SHP77 (cell line): Measurements from ENCODE around the gene NPLOC4.

ENCODE experiments used
- DNase-seq, 2 experiments: peaks; one replicate each; lab custom pipeline; 2025; lab: John Stamatoyannopoulos, UW

The NPLOC4 gene

GRCh38 chr17:81547614-81547982 lies 89.3 kb downstream of the NPLOC4 start:
- DNase-seq = no peak

GRCh38 chr17:81546906-81547613 lies 89.9 kb downstream of the NPLOC4 start:
- DNase-seq = no peak

- DNase-seq = no peak
Observed at GRCh38 chr17:81545160-81545949, 91.6 kb downstream of the NPLOC4 start.

- DNase-seq = no peak
Observed at GRCh38 chr17:81544281-81544974, 92.5 kb downstream of the NPLOC4 start.

GRCh38 chr17:81543756-81544155 lies 93.2 kb downstream of the NPLOC4 start:
- DNase-seq = no peak

- DNase-seq = no peak
Observed at GRCh38 chr17:81543339-81543675, 93.6 kb downstream of the NPLOC4 start.

- no peak for DNase-seq
Observed at GRCh38 chr17:81542431-81543338, 94.2 kb downstream of the NPLOC4 start.

- DNase-seq = no peak
Observed at GRCh38 chr17:81541123-81541522, 95.8 kb downstream of the NPLOC4 start.

- no peak for DNase-seq
Observed at GRCh38 chr17:81540676-81541027, 96.3 kb downstream of the NPLOC4 start.

- DNase-seq = no peak
Observed at GRCh38 chr17:81539961-81540675, 96.8 kb downstream of the NPLOC4 start.

GRCh38 chr17:81539571-81539900 lies 97.4 kb downstream of the NPLOC4 start:
- DNase-seq = no peak

- no peak for DNase-seq
Observed at GRCh38 chr17:81538651-81539570, 98.0 kb downstream of the NPLOC4 start.

GRCh38 chr17:81537856-81538555 lies 98.9 kb downstream of the NPLOC4 start:
- DNase-seq = peak; percentile 76 to 89

- DNase-seq = peak; percentile 52 to 84
Observed at GRCh38 chr17:81537343-81537855, 99.5 kb downstream of the NPLOC4 start.

- no peak for DNase-seq
Observed at GRCh38 chr17:81536299-81537290, 100.3 kb downstream of the NPLOC4 start.

GRCh38 chr17:81535480-81536298 lies 101.2 kb downstream of the NPLOC4 start:
- no peak for DNase-seq

- no peak for DNase-seq
Observed at GRCh38 chr17:81535007-81535328, 101.9 kb downstream of the NPLOC4 start.
